Immature natural killer cell (primary cell): ENCODE measurements around the gene ZNF780B. TPM values are rescaled to one million over a fixed set of nuclear protein-coding genes. Genes with fewer than 3 reads are reported as not detected.

Experiments
- DNase-seq, 3 donors: peaks; one replicate each; pipeline ENCODE4 v3.0.0; 2022; ENCODE audit warnings: mixed read lengths in 1 of 3
- H3K27ac Mint-ChIP-seq, 6 donors: one replicate each; pipeline ENCODE4 v1.8.0; 2020; ENCODE audit warnings: mixed read lengths in 6 of 6, mild to moderate bottlenecking in 5 of 6, inconsistent platforms in 4 of 6, moderate library complexity in 3 of 6
- H3K27me3 Mint-ChIP-seq, 3 donors: one replicate each; pipeline ENCODE4 v1.8.0; 2020 to 2021; ENCODE audit warnings: low read depth in 3 of 3, mild to moderate bottlenecking in 3 of 3, mixed read lengths in 3 of 3, moderate library complexity in 3 of 3, inconsistent platforms in 1 of 3
- H3K36me3 Mint-ChIP-seq, 3 donors: one replicate each; pipeline ENCODE4 v1.8.0; 2020; ENCODE audit warnings: mixed read lengths in 3 of 3, inconsistent platforms in 2 of 3, mild to moderate bottlenecking in 2 of 3
- H3K4me1 Mint-ChIP-seq, 2 donors: one replicate each; pipeline ENCODE4 v1.8.0; 2020; ENCODE audit warnings: inconsistent platforms in 2 of 2, mild to moderate bottlenecking in 2 of 2, mixed read lengths in 2 of 2, moderate library complexity in 1 of 2
- H3K4me3 Mint-ChIP-seq, 5 donors: one replicate each; pipeline ENCODE4 v1.8.0; 2020; ENCODE audit warnings: mild to moderate bottlenecking in 5 of 5, mixed read lengths in 5 of 5, inconsistent platforms in 3 of 5, moderate library complexity in 3 of 5
- H3K9me3 Mint-ChIP-seq, 6 donors: one replicate each; pipeline ENCODE4 v1.8.0; 2020; ENCODE audit warnings: mild to moderate bottlenecking in 6 of 6, mixed read lengths in 6 of 6, inconsistent platforms in 4 of 6, moderate library complexity in 3 of 6
- polyA plus RNA-seq, 3 donors: library from polyadenylated mRNA; unstranded; fragments of 300-500 nt; fragmentation: Illumina TruSeq; gene quantifications; one replicate each; pipeline ENCODE4 v1.2.3, GENCODE V29; 2021

Gene ZNF780B
- 10 to 100 TPM in 1 of 3 donors, 1 to 10 TPM in 2; 7.1 to 10.6 (median 9.5) TPM for polyA plus RNA-seq

DNA sequence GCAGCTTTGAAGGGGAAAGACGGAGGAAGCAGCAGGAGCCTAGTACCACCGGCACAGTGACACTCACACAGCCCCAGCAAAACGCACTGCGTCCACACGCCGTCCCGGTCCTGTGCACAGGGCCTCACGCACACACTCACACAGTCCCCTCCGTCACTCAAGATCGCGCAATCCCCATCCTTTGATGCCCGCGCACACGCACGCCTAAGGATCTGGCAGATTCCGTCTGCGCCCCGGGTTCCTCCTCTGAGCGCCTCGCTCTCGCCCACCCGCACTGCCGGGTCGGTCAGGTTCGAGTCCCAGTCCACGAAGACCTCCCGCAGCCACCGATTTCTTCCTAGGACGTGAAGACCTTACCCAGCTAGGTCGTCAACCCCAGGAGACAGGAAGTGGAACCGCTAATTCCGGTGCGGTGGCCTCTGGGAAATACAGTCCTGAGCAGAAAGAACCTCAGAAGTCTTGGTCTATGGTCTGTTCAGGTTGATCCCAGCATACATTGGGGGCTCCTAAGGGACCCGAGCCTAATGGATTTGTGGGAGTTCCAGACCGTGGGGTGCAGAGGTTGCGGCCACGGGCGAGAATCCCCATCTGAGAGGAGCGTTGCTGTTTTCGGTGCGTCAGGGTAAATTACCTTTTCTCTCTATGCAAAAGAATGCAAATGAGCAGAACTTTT, at the start of gene ZNF780B:
ZNF780B (minus strand) TSS at position 400 of the 673 bp plus-strand sequence. CDS start 5,899 bp downstream, outside the sequence.
- Mint-ChIP-seq H3K36me3 (peaks cover 11 to 14% (median 13%) of the 10 kb centered on the region in 3 donors), H3K27me3 (peaks cover 9 to 16% (median 11%) of the 10 kb centered on the region in 3 donors), H3K4me3 (peak within 1 kb of the TSS; percentile 98 to 100 (median 100)), H3K27ac (peak within 1 kb of the TSS; percentile 93 to 98 (median 95)), H3K9me3 (peaks cover 14 to 20% (median 18%) of the 10 kb centered on the region in 6 donors), H3K4me1 (peaks cover 43 to 59% of the 10 kb centered on the region in 2 donors)
- peak; percentile 62 to 66 (median 64) for DNase-seq

DNA sequence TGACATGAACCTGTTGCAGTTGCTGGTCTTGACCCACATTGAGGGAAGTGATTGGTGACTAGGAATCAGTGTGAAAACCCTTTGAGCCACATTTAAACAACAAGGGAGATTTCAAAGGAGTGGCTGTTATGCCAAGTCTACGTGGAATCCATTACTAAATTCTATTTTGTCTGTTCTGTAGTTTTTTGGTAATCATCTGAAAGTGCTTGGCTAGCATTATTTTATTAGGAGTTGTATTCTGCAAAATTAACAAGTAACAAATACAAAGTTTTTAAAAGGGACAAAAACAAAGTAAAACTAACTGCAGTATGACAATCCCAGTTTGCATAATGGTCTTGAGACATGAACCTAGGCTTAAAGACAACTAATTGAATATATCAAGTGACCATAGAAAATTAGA, 48.7 kb upstream of the ZNF780B start:
- H3K9me3 Mint-ChIP-seq, result no peaks in the 10 kb centered on the region
- H3K4me1 Mint-ChIP-seq, result no peaks in the 10 kb centered on the region
- H3K36me3 Mint-ChIP-seq, result no peaks in the 10 kb centered on the region
- no peak overlapping the region for H3K4me3 Mint-ChIP-seq
- no peak for DNase-seq
- no peak overlapping the region for H3K27ac Mint-ChIP-seq
- peaks cover 0 to 2% (median 0%) of the 10 kb centered on the region in 3 donors for H3K27me3 Mint-ChIP-seq

DNA sequence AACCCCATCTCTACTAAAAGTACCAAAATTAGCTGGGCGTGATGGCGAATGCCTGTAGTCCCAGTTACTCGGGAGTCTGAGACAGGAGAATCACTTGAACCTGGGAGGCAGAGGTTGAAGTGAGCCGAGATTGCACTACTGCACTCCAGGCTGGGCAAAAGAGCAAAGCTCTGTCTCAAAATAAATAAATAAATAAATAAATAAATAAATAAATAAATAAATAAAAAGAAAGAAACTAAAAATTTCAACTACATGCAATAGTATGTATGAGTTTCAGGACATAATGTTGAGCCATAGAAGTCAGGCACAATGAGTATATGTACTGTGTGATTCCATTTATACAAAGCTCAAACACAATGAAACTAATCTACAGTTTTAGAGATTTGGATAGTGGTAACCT, 47.6 kb upstream of the ZNF780B start:
- Mint-ChIP-seq H3K27me3 (peaks cover 0 to 2% (median 0%) of the 10 kb centered on the region in 3 donors), H3K27ac (no peak overlapping the region), H3K36me3 (no peaks in the 10 kb centered on the region), H3K4me3 (no peak overlapping the region), H3K4me1 (no peaks in the 10 kb centered on the region), H3K9me3 (no peaks in the 10 kb centered on the region)
- no peak for DNase-seq

DNA sequence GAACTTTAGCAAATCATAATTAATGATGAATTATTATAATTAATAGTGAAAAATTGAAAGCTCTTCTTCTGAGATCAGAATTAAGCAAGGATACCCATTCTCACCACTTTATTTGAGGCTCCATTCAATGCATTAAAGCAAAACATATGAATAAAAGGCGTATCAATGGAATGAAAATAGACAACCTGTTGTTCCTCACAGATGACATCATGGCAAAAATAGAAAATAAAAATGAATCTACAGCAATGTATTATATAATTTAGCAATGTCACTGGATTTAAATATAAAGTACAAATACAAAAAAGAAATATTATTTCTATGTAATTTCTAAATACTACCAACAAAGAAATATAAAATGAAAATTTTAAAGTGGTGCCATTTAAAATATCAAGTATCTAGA, 45.8 kb upstream of the ZNF780B start:
- H3K9me3 Mint-ChIP-seq, result no peaks in the 10 kb centered on the region
- no peak overlapping the region for H3K4me3 Mint-ChIP-seq
- peaks cover 2 to 8% (median 8%) of the 10 kb centered on the region in 3 donors for H3K27me3 Mint-ChIP-seq
- no peak overlapping the region for H3K27ac Mint-ChIP-seq
- H3K4me1 Mint-ChIP-seq, result no peaks in the 10 kb centered on the region
- no peak for DNase-seq
- H3K36me3 Mint-ChIP-seq, result peaks cover 0 to 3% (median 3%) of the 10 kb centered on the region in 3 donors

DNA sequence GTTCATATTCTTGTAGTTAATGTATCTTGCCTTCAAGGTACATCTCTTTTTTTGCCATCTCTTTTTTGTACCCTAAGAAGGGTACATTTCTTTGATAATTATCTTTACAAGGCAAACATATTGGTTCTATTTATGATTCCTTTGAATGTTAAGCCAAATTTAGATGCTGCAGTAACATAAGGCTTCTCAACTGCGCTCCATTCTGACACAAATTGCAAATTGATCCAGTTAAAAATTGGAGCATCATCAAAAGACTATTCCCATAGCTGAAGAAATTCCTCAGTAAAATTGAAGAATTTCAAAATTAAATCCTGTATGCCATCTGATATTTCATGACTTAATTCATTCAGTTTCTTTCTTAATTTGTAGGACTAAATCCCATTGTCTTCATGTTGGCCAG, 37.4 kb upstream of the ZNF780B start:
- Mint-ChIP-seq H3K36me3 (peaks cover 0 to 7% (median 3%) of the 10 kb centered on the region in 3 donors), H3K9me3 (peaks cover 0 to 3% (median 0%) of the 10 kb centered on the region in 6 donors), H3K4me1 (peaks cover 33% of the 10 kb centered on the region in 2 donors), H3K4me3 (no peak overlapping the region), H3K27me3 (peaks cover 12 to 13% (median 13%) of the 10 kb centered on the region in 3 donors), H3K27ac (no peak overlapping the region)
- DNase-seq, result no peak

DNA sequence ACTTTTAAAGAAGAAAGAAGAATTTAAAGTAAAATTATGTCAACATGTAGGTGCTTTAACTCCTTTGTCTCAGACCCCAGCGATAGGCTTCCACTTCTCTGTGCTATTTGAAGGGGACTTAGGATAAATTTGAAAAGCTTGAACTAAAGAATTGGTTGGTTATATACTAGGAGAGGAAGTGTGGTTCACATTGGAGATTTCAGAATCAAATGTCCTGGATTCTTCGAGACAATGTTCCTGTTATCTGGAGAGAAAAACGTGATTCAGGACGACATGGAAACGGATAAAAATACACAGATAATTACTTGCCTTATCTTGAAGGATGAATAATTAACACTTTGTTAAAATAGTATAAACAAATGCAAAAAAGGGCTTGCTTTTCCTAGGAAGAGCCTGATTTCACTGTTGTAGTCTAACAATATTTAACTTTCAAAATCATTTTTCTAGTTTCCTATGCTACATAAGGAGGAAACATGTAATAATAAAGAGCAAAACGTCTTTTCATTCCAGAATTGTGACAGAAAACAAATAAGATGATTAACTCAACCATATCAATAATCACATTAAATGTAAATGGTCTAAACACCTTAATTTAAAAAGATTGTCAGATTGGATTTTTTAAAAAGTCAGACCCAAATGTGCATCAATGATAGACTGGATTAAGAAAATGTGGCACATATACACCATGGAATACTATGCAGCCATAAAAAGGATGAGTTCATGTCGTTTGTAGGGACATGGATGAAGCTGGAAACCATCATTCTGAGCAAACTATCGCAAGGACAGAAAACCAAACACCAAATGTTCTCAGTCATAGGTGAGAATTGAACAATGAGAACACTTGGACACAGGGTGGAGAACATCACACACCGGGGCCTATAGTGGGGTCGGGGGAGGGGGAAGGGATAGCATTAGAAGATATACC, 35.4 kb upstream of the ZNF780B start:
- DNase-seq, result no peak
- peak overlapping the region; percentile 94 to 100 (median 99) for H3K27ac Mint-ChIP-seq
- peaks cover 43 to 45% of the 10 kb centered on the region in 2 donors for H3K4me1 Mint-ChIP-seq
- H3K9me3 Mint-ChIP-seq, result peaks cover 0 to 3% (median 0%) of the 10 kb centered on the region in 6 donors
- peaks cover 5 to 9% (median 7%) of the 10 kb centered on the region in 3 donors for H3K27me3 Mint-ChIP-seq
- H3K4me3 Mint-ChIP-seq, result peak overlapping the region; percentile 95 to 100 (median 99)
- peaks cover 0 to 4% (median 0%) of the 10 kb centered on the region in 3 donors for H3K36me3 Mint-ChIP-seq

DNA sequence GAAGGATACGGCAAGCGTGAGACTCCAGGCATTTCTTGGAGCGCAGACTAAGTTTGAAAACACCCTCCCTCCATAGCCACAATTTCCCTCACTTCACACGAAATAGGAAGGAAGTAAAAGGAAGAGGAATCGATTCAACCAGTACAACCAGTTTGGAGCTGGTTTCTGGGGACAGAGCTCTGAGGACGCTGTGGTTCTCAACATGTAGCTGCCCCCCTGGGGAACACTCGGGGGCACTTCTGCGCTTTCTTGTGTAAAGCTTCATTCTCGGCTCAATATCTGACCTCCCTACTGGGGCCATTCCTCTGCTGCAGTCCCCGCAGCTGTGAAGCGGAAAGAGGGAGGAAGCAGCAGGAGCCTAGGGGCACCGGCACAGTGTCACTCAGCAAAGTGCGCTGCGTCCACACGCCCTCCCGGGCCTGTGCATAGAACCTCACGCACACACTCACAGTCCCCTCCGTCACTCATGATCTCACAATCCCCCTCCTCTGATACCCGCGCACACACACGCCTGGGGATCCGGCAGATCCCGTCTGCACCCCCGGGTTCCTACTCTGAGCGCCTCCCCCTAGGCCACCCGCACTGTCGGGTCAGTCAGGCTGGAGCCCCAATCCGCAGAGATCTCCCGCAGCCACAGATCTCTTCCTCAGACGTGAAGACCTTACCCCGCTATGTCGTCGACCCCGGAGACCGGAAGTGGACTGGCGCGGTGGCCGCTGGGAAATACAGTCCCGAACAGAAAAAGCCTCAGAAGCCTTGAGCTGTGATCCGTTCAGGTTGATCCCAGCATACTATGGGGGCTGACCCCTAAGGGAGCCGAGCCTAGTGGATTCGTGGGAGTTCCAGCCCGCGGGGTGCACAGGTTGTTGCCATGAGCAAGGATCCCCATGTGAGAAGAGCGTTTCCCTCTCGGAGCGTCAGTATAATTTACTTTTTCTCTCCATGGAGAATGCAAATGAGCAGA, 34.5 kb upstream of the ZNF780B start, which contains the start of gene ZNF780A:
ZNF780A (minus strand) TSS at position 703 of the 964 bp plus-strand sequence. CDS start 6,190 bp downstream, outside the sequence.
- peak within 1 kb of the TSS; percentile 94 to 100 (median 99) for H3K27ac Mint-ChIP-seq
- H3K36me3 Mint-ChIP-seq, result peaks cover 0 to under 1% (median 0%) of the 10 kb centered on the region in 3 donors
- peaks cover 43 to 45% of the 10 kb centered on the region in 2 donors for H3K4me1 Mint-ChIP-seq
- H3K27me3 Mint-ChIP-seq, result peaks cover 5 to 9% (median 6%) of the 10 kb centered on the region in 3 donors
- H3K4me3 Mint-ChIP-seq, result peak within 1 kb of the TSS; percentile 95 to 100 (median 99)
- DNase-seq, result peak; percentile 79 to 80 (median 79)
- peaks cover 0 to 1% (median 0%) of the 10 kb centered on the region in 6 donors for H3K9me3 Mint-ChIP-seq

DNA sequence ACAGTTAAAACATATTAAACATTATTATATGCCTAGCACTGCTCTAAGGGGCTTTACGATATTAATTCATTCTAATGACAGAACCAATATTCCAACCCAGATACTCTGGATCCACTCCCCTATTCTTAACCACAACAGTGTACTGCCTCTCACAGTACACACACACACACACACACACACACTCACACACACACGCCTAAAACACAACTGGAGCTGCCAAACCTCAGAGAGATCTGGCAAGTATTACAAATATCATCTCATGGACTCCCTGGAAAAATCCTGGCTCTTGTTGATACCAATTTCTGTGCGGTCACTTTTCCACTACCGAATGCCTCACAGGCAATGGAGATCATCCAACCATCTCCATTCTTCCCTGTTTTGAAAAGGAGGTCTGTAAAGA, 33.4 kb upstream of the ZNF780B start:
- Mint-ChIP-seq H3K4me3 (peak overlapping the region; percentile 95 to 100 (median 99)), H3K4me1 (peaks cover 43 to 45% of the 10 kb centered on the region in 2 donors), H3K27me3 (peaks cover 5 to 7% (median 6%) of the 10 kb centered on the region in 3 donors), H3K27ac (peak overlapping the region; percentile 94 to 100 (median 99)), H3K9me3 (peaks cover 0 to under 1% (median 0%) of the 10 kb centered on the region in 6 donors), H3K36me3 (no peaks in the 10 kb centered on the region)
- DNase-seq, result peak in 1 of 3 donors; percentile 0

DNA sequence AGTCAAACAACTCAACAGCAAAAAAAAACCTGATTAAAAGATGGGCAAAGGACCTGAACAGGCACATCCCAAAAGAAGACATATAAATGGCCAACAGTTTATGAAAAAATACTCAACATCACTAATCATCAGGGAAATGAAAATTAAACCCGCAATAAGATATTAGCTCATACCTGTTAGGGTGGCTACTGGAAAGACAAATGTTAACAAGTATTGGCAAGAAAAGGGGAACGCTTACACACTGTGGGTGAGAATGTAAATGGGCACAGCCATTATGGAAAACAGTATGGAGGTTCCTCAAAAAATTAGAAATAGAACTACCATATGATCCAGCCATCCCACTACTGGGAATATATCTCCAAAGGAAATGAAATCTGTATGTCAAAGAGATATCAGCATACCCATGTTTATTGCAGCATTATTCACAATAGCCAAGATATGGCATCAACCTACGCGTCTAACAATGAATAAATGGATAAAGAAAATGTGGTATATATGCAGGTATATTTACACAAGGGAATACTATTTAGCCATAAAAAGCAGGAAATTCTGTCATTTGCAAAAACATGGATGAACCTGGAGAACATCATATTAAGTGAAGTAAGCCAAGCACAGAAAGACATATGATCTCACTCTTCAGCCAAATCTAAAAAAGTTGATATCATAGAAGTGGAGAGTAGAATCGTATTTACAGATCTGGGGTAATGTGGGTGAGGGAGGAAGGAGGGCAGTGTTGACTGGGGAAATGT, 32.4 kb upstream of the ZNF780B start:
- H3K4me3 Mint-ChIP-seq, result peak overlapping the region; percentile 3 to 99 (median 95)
- peaks cover 5 to 7% (median 6%) of the 10 kb centered on the region in 3 donors for H3K27me3 Mint-ChIP-seq
- H3K27ac Mint-ChIP-seq, result peak overlapping the region; percentile 31 to 100 (median 98)
- peaks cover 4 to 5% (median 5%) of the 10 kb centered on the region in 3 donors for H3K36me3 Mint-ChIP-seq
- DNase-seq, result no peak
- peaks cover 43 to 45% of the 10 kb centered on the region in 2 donors for H3K4me1 Mint-ChIP-seq
- H3K9me3 Mint-ChIP-seq, result no peaks in the 10 kb centered on the region

DNA sequence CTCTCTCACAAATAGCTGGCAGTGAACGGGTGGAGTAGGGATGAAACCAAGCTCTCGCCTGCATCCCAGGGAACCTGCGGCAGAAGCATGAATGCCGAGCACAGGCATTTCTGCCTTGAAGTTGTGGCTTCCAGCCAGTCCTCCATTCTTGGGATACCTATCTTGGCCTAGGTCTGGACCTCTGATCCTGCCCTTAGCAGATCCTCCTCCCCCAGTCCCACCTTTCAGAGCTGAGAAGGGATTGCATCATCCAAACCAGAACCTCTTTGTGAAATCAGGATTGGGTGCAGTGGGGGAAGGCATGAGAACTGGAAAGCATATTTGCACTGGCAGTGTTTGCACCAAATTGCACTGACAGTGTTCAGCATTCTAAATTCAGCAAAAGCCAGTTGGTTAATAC, 28.9 kb upstream of the ZNF780B start:
- no peak overlapping the region for H3K4me3 Mint-ChIP-seq
- no peaks in the 10 kb centered on the region for H3K27me3 Mint-ChIP-seq
- H3K9me3 Mint-ChIP-seq, result no peaks in the 10 kb centered on the region
- peaks cover 26 to 33% (median 29%) of the 10 kb centered on the region in 3 donors for H3K36me3 Mint-ChIP-seq
- H3K4me1 Mint-ChIP-seq, result peaks cover 25 to 27% of the 10 kb centered on the region in 2 donors
- DNase-seq, result no peak
- H3K27ac Mint-ChIP-seq, result peak overlapping the region in 1 of 6 donors; percentile 20

DNA sequence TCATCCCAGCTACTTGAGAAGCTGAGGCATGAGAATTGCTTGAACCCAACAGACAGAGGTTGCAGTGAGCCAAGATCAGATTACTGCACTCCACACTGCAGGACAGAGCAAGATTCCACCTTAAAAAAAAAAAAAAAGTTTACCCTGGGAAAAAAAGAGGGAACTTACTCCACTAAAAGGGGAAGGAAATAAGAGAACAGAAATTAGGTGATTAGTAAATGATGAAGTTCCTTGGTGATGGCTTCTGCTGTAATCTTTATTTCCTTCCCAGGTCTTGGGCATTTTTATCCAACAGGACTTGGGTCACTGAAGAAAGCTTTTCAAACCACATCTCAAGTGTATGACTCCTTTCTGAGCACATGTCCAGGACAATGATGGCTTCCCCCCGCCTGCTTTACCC, 25.4 kb upstream of the ZNF780B start:
- no peak for DNase-seq
- Mint-ChIP-seq H3K4me1 (peaks cover 3 to 10% of the 10 kb centered on the region in 2 donors), H3K36me3 (peaks cover 62 to 68% (median 65%) of the 10 kb centered on the region in 3 donors), H3K9me3 (peaks cover 2 to 29% (median 17%) of the 10 kb centered on the region in 6 donors), H3K4me3 (no peak overlapping the region), H3K27me3 (no peaks in the 10 kb centered on the region), H3K27ac (peak overlapping the region in 3 of 6 donors; percentile 8 to 43 (median 32))

DNA sequence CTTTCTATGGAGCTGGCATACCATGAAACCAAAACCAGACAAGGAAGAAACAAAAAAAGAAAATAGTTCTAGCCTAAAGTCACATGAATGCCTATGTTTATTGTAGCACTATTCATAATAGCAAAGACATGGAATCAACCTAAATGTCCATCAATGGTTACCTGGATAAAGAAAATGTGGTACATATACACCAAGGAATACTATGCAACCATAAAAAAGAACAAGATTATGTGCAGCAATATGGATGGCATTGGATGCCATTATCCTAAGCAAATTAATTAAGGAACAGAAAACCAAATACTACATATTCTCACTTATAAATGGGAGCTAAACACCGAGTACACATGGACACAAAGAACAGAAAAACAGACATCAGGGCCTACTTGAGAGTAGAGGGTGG, 24.3 kb upstream of the ZNF780B start:
- Mint-ChIP-seq H3K9me3 (peaks cover 2 to 40% (median 22%) of the 10 kb centered on the region in 6 donors), H3K4me1 (peaks cover 3 to 10% of the 10 kb centered on the region in 2 donors), H3K36me3 (peaks cover 73 to 80% (median 76%) of the 10 kb centered on the region in 3 donors), H3K27me3 (no peaks in the 10 kb centered on the region), H3K4me3 (no peak overlapping the region), H3K27ac (no peak overlapping the region)
- no peak for DNase-seq
